Mammary epithelial cell (primary cell): ENCODE measurements around the gene CD9.

Source experiments
- EZH2 ChIP-seq: IDR thresholded peaks from 2 replicates; pipeline ENCODE4 v1.6.1; 2012; ENCODE audit warnings: low read length, inconsistent platforms, borderline replicate concordance
- TF ChIP-seq, protein P1 (sequence below), 2 donors: IDR thresholded peaks in 1 of 2; conservative IDR thresholded peaks in 1 of 2; 2 replicates each; pipeline ENCODE4 v1.5.1; 2011 to 2012; ENCODE audit warnings: inconsistent platforms in 2 of 2, low read length in 2 of 2, mild to moderate bottlenecking in 2 of 2, control low read depth in 1 of 2, low read depth in 1 of 2; ENCODE audit not compliant: insufficient read depth in 1 of 2; ENCODE audit errors: extremely low read depth in 1 of 2

GRCh38 chr12:6200256-6201212, at the start of gene CD9:
- TF ChIP-seq, protein P1, sequence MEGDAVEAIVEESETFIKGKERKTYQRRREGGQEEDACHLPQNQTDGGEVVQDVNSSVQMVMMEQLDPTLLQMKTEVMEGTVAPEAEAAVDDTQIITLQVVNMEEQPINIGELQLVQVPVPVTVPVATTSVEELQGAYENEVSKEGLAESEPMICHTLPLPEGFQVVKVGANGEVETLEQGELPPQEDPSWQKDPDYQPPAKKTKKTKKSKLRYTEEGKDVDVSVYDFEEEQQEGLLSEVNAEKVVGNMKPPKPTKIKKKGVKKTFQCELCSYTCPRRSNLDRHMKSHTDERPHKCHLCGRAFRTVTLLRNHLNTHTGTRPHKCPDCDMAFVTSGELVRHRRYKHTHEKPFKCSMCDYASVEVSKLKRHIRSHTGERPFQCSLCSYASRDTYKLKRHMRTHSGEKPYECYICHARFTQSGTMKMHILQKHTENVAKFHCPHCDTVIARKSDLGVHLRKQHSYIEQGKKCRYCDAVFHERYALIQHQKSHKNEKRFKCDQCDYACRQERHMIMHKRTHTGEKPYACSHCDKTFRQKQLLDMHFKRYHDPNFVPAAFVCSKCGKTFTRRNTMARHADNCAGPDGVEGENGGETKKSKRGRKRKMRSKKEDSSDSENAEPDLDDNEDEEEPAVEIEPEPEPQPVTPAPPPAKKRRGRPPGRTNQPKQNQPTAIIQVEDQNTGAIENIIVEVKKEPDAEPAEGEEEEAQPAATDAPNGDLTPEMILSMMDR (conservative IDR thresholded peaks at IDR 0.05 in 1 of 2, IDR thresholded peaks at IDR 0.05 in 1 of 2; ENCODE audit: extremely low read depth in 1 of 2, insufficient read depth in 1 of 2, low read depth in 1 of 2, low read length in 2 of 2), result no peak
- no peak for TF ChIP-seq EZH2
